GM18867 (cell line): Measurements from ENCODE around the gene PPFIBP2.

Experiments used
- ATAC-seq: cut with Tn5 transposase; IDR thresholded peaks from one replicate; pipeline ENCODE4 v1.9.1; 2021; ENCODE audit warnings: mild to moderate bottlenecking, moderate library complexity; ENCODE audit not compliant: unreplicated experiment

Gene PPFIBP2

DNA sequence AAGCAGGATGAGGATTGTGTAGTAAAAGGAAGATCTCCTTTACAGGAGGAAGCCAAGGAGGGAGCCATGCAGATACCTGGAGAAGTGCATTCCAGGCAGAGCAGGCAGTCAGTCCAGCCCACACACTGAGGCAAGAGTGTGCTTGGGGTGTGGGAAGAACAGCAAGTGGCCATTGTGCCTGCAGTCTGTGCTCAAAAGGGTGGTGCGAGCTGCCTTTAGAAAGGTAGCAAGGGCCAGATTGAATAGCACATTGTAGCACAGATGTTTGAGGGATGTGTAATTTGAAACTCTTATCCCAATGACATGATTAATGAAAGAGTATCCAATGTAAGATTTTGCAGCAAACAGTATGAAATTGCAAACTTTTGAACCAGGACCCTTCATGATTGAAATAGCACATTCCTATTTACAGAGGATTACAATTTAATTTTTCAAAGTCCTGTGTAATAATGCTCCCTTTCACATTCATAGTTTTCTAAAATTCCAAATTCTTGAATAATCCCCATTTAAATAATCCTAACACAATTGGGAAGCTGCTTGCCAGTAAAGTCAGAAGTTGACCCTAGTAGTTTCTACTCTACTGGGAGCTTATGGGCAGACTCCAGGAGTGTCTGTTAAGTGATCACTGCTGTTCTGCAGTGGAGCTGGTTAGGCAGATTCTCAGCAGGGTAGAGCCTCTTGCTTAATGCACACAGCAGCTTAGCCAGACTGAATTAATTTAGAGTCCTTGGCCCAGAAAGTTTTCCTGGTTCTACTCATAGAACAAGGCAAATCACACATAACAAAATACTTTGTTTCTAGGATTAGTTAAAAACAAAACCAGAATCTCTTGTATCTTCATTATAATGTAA, 81.4 kb downstream of the PPFIBP2 start:
- no peak for ATAC-seq

DNA sequence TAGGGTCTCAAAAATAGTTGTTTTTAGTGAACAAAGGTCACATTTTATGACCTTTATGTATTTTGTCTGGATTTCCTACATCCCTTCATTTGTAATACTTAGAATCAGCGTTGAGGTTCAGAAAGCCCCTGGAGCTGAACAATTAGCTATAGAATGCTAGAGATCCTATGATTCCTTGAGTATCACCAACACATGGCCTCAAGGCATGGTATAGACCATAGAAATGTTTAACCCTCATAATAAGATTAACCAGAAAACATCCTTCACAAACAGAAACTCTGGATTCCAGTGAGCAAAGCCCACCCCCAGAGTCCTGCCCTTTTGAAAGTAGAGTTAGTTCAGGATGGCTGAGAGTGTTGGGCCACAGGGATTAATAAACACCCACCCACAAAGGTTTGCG, 82.2 kb downstream of the PPFIBP2 start:
- no peak for ATAC-seq

DNA sequence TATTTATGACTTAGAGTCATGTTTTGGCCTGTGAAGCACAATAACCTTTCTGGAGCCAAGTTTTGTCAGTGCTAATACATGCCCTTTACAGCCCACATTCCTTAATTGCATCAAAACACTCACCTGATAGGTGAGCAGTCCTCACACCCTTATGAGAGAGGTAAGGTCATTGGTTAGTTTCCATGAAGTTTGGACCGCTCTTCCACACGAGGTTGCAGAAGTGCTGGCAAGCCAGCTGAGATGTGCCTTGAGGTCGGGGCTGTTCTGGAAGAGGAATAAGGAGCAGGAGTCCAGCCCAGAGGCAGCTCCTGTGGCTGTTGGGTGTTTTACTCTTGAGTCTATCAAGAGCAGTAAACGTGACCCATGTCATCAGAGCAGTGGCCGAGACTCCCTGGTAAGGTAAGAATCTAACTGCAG, 83.2 kb downstream of the PPFIBP2 start:
- no peak for ATAC-seq

DNA sequence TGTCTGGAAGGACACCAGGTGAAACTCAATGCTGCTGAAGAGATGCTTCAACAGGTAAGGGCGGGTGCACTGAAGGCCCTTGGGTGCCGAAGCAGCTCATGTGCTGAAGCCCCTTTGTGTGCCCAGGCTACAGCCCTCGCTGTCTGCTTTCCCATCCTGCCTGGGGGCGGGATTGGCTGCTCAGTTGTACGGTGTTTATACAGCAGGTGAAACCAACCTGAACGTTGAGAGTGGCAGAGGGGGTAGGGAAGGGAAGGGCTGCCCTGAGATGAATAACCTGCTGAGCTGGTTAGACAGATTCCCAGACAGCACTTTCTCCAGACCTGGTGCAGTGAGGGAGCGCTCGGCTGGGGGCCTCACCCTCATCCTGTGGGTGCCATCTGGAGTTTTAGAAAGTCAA, 83.8 kb downstream of the PPFIBP2 start:
- ATAC-seq: no peak

DNA sequence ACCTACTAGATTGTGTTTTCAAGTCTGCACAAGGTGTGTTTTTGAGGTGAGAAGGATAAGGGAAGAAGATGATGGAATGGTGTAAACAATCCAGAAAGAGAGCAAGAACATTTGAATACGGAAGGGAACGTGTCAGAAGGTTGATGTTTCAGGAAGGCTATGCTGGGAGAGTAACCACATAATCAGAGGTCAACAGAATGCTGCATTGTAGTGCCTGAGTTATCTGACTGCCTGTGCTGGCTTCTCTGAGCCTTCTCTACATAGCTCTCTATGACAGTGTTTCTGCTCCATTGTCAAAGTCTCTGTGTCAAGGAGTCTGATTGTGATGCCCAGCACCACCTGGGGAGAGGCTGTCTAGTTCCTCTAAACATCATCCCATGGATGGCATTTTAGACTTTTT, 85.4 kb downstream of the PPFIBP2 start:
- no peak for ATAC-seq

DNA sequence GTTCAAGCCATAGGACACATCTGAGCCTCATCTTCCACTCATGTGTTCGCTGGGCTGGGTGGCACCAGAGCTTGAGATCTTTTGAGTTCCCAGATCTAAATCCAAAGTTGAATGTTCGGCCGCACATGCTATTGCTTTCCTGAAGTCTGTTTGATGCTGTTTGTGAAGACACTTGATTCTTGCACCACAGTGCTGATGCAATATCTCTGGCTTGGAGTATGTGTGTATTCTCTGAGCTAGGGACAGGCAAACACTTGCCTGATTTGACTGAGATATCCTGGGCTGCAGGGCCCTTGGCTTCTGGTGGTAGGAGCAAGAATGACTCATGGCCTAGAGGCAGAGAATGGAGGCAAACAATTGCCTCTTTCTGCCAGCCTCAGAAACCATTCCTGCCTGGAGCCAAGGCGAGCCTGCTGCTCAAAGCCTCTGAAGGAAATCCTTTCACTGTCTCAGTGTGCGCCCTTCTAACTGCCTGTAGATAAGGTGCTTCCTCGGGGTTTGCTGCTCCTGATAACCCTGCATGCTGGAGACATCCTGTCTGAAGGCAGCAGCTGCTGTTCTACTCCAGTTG, 86.5 kb downstream of the PPFIBP2 start:
- ATAC-seq: no peak

DNA sequence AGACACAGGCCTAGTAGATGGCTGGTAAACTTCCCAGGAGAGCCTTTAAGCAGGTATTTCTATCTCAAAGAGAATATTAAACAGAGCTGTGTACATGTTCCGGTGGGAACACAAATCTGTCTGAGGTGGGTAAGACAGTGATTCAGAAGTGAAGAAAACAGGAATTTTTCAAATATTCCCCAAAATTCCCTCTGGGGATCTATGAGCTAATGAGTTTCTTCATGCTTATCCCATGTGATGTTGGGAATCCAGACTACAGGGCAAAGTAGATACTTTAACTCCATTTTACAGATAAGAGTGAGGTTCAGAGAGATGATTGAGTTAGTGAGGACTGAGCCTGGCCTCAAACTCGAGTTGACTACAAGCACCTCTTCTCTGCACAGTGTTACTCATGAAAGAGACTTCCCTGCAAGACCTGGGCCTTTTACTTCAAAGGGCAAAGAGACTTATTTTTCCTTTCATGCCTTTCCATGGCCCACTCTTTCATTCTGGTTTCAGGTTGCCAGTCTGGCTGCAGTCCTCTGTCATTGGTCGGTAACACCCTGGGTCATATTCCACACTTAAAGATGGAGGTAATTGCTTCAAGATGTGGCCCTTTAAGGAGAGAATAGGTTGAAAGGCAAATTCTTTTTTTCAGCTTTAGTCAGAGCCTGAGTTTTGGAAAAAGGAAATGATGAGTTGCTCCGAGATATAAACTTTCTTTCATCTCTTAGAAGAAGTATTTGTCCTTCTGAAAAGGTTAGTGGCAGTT, 89.4 kb downstream of the PPFIBP2 start:
- ATAC-seq: no peak

DNA sequence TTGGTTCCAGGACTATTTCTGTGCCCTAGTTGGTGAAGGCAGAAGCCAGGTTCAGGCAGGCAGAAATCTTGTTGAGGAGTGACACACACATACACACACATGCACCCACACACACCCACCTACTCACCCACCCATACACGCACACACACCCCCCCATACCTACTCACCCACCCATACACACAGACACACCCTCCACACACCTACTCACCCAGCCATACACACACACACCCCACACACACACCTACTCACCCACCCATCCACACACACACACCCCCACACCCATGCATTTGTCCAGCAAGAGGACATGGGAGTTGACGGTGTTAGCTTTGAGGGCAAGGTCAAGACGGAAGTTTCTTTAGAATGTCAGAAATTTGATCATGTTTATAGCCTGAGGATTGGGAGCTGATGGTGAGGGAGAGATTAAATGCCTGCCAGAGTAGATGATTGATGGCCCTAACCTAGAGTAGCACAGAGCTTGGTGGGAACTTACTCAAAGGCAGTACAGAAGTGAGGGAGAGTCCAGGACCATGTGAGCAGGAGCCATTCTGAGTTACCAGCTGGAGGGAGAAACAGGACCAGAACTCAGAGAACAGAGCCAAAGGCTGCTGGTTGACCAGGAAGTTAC, 90.6 kb downstream of the PPFIBP2 start:
- ATAC-seq: no peak

DNA sequence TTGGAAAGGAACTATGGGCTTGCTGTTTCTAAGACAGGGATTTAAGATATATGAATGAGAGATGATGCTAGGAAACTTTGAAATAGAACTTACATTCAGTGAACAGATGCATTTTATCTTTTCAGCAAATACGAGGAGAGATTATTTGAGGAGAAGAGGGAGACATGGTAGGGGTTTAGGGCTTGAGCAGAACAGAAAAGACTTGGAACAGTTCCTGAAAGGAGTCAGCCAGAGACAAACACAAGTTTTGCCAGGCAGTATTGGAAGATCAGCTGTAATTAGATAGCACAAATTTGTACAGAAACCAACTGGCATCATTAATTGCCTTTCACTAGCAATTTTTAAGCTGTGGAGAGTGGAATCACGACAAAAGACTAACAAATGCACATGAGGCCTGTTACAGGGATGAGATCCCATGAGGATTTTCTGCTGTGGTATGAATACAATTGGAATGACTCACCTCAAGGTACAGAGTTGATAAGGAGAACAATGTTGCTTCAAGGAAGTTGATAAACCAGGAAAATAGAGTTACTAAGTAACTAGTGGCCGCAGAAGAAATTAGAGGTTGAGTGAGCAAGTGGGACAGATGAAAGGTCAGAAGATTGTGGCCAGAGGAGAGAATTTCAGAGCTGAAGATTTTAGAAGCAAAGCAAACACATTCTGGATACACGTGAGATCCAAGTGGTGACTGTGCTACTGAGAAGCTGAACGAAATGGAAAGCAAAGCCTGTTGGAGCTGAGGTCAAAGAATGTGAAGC, 91.6 kb downstream of the PPFIBP2 start:
- no peak for ATAC-seq

DNA sequence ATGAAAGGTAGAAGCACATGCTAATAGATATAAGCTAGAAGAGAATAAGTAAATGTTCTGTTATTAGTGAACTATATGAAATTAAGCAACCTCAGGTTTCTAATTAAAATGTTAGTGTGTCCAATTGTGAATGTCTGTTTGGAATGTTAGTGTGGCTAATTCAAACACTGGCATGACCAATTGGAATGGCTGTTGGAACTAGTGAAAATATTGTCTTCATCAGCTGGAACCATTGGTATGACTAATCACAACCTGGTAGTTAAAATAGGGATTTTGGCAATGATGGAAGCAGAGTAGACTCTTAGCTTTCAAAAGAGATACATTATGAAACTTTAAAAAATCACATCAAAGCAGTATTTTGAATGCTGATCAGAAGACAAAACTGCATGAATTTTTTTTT, 92.7 kb downstream of the PPFIBP2 start:
- ATAC-seq: no peak

DNA sequence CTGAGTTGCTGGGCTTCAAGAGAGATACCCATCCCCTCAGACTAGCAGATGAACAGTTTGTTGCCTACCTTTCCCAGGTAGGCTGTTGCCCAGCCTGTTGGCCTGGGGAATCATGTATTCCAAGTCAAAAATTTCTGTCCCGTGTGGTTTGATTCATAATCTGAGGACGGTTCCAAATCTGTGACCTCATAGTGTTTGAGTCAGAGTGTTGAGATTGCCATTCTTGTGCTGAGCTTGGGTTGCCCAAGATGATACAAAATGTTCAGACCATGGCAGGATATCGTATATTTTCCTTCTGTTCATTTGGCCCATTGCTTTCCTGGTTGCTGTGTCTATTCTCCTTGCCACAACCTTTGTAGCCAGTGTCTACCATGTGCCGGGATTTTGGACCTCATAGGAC, 95.2 kb downstream of the PPFIBP2 start:
- ATAC-seq: no peak

DNA sequence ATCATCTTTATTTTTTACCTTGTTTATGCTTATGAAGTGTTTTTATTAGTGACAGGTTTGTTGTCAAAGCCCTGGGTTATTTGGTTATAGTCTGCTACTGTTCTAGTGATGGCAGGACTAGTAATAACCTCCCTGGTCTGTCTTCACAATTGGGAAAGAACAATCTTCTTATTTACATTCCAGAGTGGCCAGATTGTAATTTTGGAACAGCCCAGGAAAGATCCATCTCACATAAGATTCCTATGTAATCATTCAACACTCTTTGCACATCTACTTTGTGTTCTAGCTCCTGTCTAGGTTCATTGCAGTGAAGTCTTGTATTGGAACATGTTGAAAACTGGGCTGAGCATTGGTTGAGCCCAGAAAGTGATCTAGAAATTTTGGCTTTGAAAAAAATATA, 95.7 kb downstream of the PPFIBP2 start:
- ATAC-seq: no peak

DNA sequence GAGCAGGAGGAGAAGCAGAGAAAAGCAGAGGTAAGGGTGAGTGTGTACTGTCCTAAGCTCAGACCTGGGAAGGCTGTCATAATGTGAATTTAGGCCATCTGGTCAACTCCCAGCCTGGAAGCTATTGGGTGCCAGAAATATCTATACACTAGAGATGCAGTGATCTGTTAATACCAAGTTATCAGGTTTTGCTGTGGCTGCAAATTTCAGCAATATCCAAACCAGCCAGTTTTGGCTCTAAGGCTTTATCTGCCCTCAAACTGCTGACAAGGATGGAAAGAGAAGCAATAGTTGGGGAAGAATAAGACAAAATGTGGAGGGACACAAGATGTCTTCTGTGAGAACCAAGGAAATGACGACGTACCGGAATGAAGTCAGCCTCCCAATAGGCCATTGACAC, 96.6 kb downstream of the PPFIBP2 start:
- no peak for ATAC-seq

DNA sequence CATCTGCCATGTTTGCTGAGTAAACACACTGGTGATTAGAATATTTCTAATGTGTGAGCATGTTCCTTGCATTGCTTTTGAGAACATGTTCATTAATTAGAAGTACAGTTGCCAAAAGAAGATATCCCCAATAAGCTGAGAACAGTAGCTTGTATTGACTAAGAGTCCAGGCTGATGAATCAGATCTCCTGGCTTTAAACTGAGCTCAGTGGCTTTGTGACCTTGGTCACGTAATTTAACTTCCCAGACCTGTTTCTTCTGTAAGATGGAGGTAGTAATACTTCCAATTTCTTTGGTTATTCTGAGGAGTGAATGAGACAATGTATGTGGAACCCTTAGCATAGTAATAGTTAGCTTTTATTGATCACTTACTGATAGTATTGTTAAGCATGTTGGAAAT, 97.6 kb downstream of the PPFIBP2 start:
- no peak for ATAC-seq

DNA sequence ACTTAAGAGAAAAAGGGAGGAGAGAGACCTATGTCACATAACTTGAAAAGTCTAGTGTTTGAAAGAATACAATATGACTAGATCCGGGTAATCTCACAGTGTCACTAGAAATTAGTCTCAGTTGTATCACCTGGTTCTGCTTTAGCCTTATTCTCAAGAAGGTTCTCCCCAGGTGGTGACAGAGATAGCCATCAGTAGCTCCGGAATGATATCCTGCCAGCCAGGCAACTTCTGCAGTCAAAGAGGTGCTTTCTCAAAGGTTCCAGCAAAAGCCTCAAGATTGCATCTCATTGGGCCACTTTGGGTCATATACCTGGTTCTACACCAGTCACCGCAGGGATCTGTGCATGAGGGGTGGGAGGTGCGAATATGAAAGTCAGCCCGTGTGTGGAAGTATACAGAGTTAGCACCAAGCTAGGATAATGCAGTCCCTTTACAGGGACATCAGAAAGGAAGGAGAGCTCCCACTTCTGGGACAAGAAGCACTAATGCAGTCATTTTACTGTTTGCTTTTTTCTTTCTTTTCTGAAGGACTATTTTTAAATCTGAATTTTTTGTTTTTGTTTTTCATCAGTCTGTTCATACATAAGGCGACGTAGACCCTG, 98.4 kb downstream of the PPFIBP2 start:
- ATAC-seq: no peak

DNA sequence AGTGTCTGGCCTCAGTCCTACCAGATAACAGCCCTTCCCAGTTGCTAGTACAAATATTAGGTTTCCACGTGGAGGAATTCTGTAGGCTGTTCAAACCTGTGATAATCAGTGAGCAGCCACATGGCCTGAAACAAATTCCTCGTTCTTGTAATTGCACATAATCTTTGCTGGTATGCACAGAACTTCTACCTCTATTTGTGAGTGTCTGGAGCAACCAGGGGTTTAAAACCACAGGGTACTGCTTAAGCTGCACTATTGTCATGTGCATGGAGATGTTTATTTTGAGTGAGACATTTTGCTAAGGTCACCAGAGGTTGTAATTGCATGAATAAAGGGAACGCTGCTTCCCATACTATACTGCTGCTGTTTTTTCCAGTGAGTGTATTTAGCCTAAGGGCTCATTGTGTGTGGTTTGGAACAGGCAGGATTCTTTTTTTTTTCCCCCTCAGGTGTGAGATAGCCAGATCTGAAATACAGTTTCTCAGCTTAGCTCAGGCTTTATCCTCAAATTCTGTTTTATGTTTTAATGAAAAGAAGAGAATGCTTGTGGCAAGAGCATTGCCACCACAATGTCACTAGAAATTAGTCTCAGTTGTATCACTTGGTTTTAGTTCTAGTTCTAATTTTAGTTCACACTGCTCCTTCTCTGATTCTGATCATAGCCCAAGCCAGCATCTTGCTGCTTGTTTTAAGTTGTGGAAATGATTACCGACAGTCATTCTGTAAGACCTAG, 99.0 kb downstream of the PPFIBP2 start:
- ATAC-seq: peak; percentile 41

DNA sequence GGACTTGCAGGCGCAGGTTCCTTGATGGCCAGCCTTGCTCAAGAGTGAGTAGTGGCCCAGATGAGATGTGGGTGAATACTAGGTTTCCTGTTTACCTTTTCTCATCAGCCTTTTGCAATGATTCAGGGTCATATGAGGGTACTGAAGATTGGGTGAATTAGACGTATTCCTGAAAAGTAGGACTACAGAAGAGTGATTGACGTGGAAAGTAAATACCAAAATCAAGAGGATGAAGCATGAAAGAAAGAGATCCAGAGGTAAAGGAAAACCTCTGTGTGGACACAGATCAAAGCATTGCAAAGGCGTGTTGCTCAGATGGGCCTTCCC, 99.6 kb downstream of the PPFIBP2 start:
- ATAC-seq: no peak

DNA sequence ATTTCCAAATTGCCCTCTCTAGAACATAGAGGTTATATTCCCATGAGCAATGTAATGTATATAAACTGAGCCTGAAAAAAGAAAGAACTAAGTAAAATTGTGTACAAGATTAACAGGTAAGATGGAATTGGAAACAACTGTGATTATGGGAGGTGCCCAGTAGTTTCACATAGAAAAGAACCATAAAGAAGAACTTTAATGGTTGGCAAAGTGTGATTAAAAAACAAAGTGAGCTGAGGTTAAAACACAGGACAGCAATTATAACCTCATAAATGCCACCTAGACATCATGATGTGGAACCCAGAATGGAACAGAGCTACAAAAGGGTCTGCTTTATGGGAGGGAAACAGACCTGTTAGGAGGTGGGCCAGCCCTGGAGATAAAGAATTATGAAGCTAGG, 100.9 kb downstream of the PPFIBP2 start:
- ATAC-seq: no peak

DNA sequence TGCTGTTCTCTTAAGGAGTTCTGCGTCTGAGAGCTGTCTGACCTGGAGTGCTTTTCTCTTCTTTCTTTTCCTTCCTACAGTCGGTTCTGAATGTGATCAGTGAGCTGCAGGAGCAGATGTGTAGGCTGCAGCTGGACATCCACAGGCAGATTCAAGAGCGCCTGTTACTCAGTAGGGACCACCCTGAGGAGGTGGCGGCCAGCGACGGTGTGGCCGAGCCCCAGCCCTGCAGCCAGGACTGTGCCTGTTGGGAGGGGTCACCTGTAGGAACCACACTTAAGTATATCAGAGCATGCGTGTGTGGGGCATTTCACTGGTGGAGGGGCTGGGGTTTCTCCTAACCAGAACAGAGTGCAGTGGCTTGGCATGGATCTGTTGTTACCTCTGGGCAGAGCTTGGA, 103.2 kb downstream of the PPFIBP2 start:
- no peak for ATAC-seq

DNA sequence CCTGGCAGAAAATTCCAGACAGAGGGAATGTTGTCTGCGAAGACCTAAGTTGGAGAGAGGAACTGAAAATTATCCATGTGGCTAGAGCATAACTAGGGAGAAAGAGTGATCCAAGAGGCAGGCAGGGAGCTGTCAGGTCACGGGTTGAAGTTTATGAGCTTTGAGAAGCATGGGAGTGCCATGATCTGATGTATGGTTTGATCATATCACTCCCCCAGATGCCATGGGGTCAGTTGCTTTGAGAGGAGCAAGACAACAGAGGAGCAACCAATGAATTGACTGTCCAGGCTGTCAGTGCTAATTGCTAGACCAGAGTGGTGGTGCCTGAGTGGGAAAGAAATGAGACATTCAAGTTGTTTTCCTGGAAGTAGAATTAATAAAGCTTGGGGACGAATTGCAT, 105.5 kb downstream of the PPFIBP2 start:
- ATAC-seq: no peak
